OCI-LY1 (cell line): ENCODE data around the gene GSDME.

Source experiments
- EZH2 ChIP-seq: fragments of 200-600 bp; sonication (generic), shearing (Covaris generic); IDR thresholded peaks from 2 replicates; pipeline ENCODE4 v1.8.0; 2017; ENCODE audit warnings: borderline replicate concordance, mixed run types, mild to moderate bottlenecking, antibody characterized with exemption, low read length, moderate library complexity, mixed read lengths
- TF ChIP-seq, protein P1 (sequence below): fragments of 200-600 bp; sonication (generic), shearing (Covaris generic); IDR thresholded peaks from 2 replicates; pipeline ENCODE4 v1.5.1; 2017; ENCODE audit warnings: mild to moderate bottlenecking, antibody characterized with exemption, low read length, moderate library complexity, mixed read lengths

DNA sequence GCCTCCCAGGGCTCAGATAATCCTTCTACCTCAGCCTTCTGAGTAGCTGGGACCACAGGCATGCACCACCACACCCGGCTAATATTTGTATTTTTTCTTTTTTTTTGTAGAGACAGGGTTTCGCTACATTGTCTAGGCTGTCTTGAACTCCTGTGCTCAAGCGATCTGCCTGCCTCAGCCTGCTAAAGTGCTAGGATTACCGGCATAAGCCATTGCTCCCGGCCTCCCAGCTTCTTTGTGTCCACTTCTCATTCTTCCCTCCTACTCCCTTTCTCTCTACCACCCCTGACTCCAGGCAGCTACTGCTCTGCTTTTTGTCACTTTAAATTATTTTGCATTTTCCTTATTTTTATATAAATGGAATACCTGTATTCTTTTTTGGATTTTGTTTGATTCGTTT is 100.7 kb downstream of the GSDME start:
- TF ChIP-seq, protein P1, sequence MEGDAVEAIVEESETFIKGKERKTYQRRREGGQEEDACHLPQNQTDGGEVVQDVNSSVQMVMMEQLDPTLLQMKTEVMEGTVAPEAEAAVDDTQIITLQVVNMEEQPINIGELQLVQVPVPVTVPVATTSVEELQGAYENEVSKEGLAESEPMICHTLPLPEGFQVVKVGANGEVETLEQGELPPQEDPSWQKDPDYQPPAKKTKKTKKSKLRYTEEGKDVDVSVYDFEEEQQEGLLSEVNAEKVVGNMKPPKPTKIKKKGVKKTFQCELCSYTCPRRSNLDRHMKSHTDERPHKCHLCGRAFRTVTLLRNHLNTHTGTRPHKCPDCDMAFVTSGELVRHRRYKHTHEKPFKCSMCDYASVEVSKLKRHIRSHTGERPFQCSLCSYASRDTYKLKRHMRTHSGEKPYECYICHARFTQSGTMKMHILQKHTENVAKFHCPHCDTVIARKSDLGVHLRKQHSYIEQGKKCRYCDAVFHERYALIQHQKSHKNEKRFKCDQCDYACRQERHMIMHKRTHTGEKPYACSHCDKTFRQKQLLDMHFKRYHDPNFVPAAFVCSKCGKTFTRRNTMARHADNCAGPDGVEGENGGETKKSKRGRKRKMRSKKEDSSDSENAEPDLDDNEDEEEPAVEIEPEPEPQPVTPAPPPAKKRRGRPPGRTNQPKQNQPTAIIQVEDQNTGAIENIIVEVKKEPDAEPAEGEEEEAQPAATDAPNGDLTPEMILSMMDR = no peak
- no peak for TF ChIP-seq EZH2
